ENCODE data around the gene SLC52A3. TPM values are rescaled to one million over a fixed set of nuclear protein-coding genes. Genes with fewer than 3 reads are reported as not detected.
A peak's percentile ranks its signal among the peaks of the same experiment; 100 is the strongest.

SLC52A3 gene
- total and polyA plus RNA-seq, 12 donors: 1.5 to 5.7 (median 2.7) TPM

GRCh38 chr20:755941-756340, 12.4 kb downstream of the SLC52A3 start:
- TF ChIP-seq CTCF (IDR thresholded peaks at IDR 0.05): no peak

GRCh38 chr20:754904-755303, 13.4 kb downstream of the SLC52A3 start:
- intact Hi-C loops (cut with DNase I): no loop called here
- H3K27ac ChIP-seq: peak overlapping the region in 1 of 10 donors; percentile 34
- WGBS, 2 donors: 83 to 89% methylated on average over 3 of the region's 3 CpGs
- no peak for DNase-seq
- no peak overlapping the region for H3K4me3 ChIP-seq
- ATAC-seq: peak in 3 of 8 donors; percentile 27 to 58 (median 42)
- H3K36me3 ChIP-seq: no peaks in the 10 kb centered on the region
- H3K27me3 ChIP-seq: peaks cover 0 to 7% (median 0%) of the 10 kb centered on the region in 7 donors
- H3K4me1 ChIP-seq: peaks cover 0 to 55% (median 7%) of the 10 kb centered on the region in 9 donors
- TF ChIP-seq CTCF (IDR thresholded peaks at IDR 0.05): no peak
- H3K9me3 ChIP-seq: no peaks in the 10 kb centered on the region

More at GRCh38 chr20:755941-756340, 12.4 kb downstream of the SLC52A3 start:
- H3K27ac ChIP-seq: peak overlapping the region in 1 of 10 donors; percentile 28
- 81 to 88% methylated on average over 6 of the region's 6 CpGs for whole genome bisulfite sequencing, 2 donors
- no peak for ATAC-seq
- no peak overlapping the region for H3K4me3 ChIP-seq
- intact Hi-C loops (cut with DNase I): no loop called here
- DNase-seq: no peak
- H3K27me3 ChIP-seq: peaks cover 0 to 7% (median 6%) of the 10 kb centered on the region in 7 donors
- peaks cover 0 to 55% (median 7%) of the 10 kb centered on the region in 9 donors for H3K4me1 ChIP-seq
- no peaks in the 10 kb centered on the region for H3K9me3 ChIP-seq
- no peaks in the 10 kb centered on the region for H3K36me3 ChIP-seq

- intact Hi-C loops (cut with DNase I): no loop called here
- DNase-seq: no peak
- 86 to 88% methylated on average over 10 of the region's 10 CpGs for WGBS, 2 donors
Measured at GRCh38 chr20:753897-754635, 14.2 kb downstream of the SLC52A3 start.

GRCh38 chr20:753136-753535, 15.2 kb downstream of the SLC52A3 start:
- H3K9me3 ChIP-seq: no peaks in the 10 kb centered on the region
- TF ChIP-seq CTCF (IDR thresholded peaks at IDR 0.05): no peak
- peaks cover 0 to 55% (median 7%) of the 10 kb centered on the region in 9 donors for H3K4me1 ChIP-seq
- H3K27ac ChIP-seq: peak overlapping the region in 1 of 10 donors; percentile 49
- peak in 1 of 8 donors; percentile 9 for ATAC-seq
- H3K36me3 ChIP-seq: no peaks in the 10 kb centered on the region
- no peak overlapping the region for H3K4me3 ChIP-seq
- no peaks in the 10 kb centered on the region for H3K27me3 ChIP-seq
- intact Hi-C loops (cut with DNase I): no loop called here
- no peak for DNase-seq
- 52 to 56% methylated on average over 3 of the region's 3 CpGs for WGBS, 2 donors

More at GRCh38 chr20:753897-754635, 14.2 kb downstream of the SLC52A3 start:
- no peaks in the 10 kb centered on the region for H3K36me3 ChIP-seq
- no peaks in the 10 kb centered on the region for H3K9me3 ChIP-seq
- ATAC-seq: peak in 1 of 8 donors; percentile 22
- H3K4me3 ChIP-seq: no peak overlapping the region
- peak overlapping the region in 1 of 10 donors; percentile 34 for H3K27ac ChIP-seq
- TF ChIP-seq CTCF (IDR thresholded peaks at IDR 0.05): no peak
- peaks cover 0 to 3% (median 0%) of the 10 kb centered on the region in 7 donors for H3K27me3 ChIP-seq
- H3K4me1 ChIP-seq: peaks cover 0 to 55% (median 7%) of the 10 kb centered on the region in 9 donors

Measured in heart right ventricle (tissue), 16 donors.